SK-N-MC (cell line): ENCODE results near the gene ZBTB7C.

Experiments used
- EZH2 ChIP-seq: fragments of 200-600 bp; sonication (generic); IDR thresholded peaks from one replicate; pipeline ENCODE4 v1.6.1; 2017; ENCODE audit warnings: antibody characterized with exemption
- POLR2AphosphoS5 ChIP-seq: IDR thresholded peaks from 2 replicates; pipeline ENCODE4 v1.6.1; 2012; ENCODE audit warnings: mild to moderate bottlenecking, low read depth, low read length, borderline replicate concordance

- TF ChIP-seq EZH2 = no peak
- no peak for TF ChIP-seq POLR2AphosphoS5
Measured at GRCh38 chr18:48364146-48364545, 45.0 kb downstream of the ZBTB7C start.
